Measurements from ENCODE around the gene GPR137. TPM values are rescaled to one million over a fixed set of nuclear protein-coding genes. Genes with fewer than 3 reads are reported as not detected.

GPR137 gene
- total RNA-seq, 1 donor, result 13.9 TPM

Other genes with a start within 250 kb of the GPR137 start
- gene FLRT1, start 249.9 kb upstream of the GPR137 start, total RNA-seq, result not detected
- 4.0 TPM for gene MACROD1, start 119.7 kb upstream of the GPR137 start, total RNA-seq
- 36.8 TPM for gene STIP1, start 99.7 kb upstream of the GPR137 start, total RNA-seq
- gene FERMT3, start 79.1 kb upstream of the GPR137 start, total RNA-seq, result 105 TPM
- gene TRPT1, start 59.7 kb upstream of the GPR137 start, total RNA-seq, result 5.2 TPM
- gene NUDT22, start 59.6 kb upstream of the GPR137 start, total RNA-seq, result 19.4 TPM
- 13.1 TPM for gene DNAJC4, start 55.3 kb upstream of the GPR137 start, total RNA-seq
- 9.1 TPM for gene VEGFB, start 51.3 kb upstream of the GPR137 start, total RNA-seq
- gene FKBP2, start 44.8 kb upstream of the GPR137 start, total RNA-seq, result 8.1 TPM
- 26.4 TPM for gene PPP1R14B, start 38.9 kb upstream of the GPR137 start, total RNA-seq
- gene PLCB3, start 34.3 kb upstream of the GPR137 start, total RNA-seq, result 3.7 TPM
- gene BAD, start 1.2 kb upstream of the GPR137 start, total RNA-seq, result 26.7 TPM
- gene KCNK4, start 5.5 kb downstream of the GPR137 start, total RNA-seq, result not detected
- not detected for gene CATSPERZ, start 14.5 kb downstream of the GPR137 start, total RNA-seq
- gene ESRRA, start 19.7 kb downstream of the GPR137 start, total RNA-seq, result 8.5 TPM
- 62.1 TPM for gene TRMT112, start 31.7 kb downstream of the GPR137 start, total RNA-seq
- gene PRDX5, start 32.3 kb downstream of the GPR137 start, total RNA-seq, result 42.5 TPM
- gene CCDC88B, start 54.4 kb downstream of the GPR137 start, total RNA-seq, result 42.7 TPM
- gene RPS6KA4, start 73.3 kb downstream of the GPR137 start, total RNA-seq, result 23.5 TPM

Data from mononuclear cell (primary cell).